ENCODE data around the gene TRIM65. TPM values are rescaled to one million over a fixed set of nuclear protein-coding genes. Genes with fewer than 3 reads are reported as not detected.

TRIM65 gene
- total RNA-seq, 1 donor from 2014 or later, result 24.7 TPM

- H3K4me3 ChIP-seq (ENCODE audit: low read depth, low read length), result no peak overlapping the region
- no peak for TF ChIP-seq CTCF (conservative IDR thresholded peaks at IDR 0.05; ENCODE audit: low read depth, low read length)
- DNase-seq (ENCODE audit: low read depth), result no peak
Measured at GRCh38 chr17:75880266-75880665, 16.5 kb downstream of the TRIM65 start.

- H3K4me3 ChIP-seq (ENCODE audit: low read depth, low read length), result peak within 1 kb of the TSS; percentile 66
- TF ChIP-seq CTCF (conservative IDR thresholded peaks at IDR 0.05; ENCODE audit: low read depth, low read length), result no peak
- no peak for DNase-seq (ENCODE audit: low read depth)
Measured at GRCh38 chr17:75878174-75878998, 18.4 kb downstream of the TRIM65 start, which contains the start of gene TRIM47. Gene TRIM47 (minus strand): TSS chr17:75878581. CDS start chr17:75878548, 33 bp downstream.

- H3K4me3 ChIP-seq (ENCODE audit: low read depth, low read length), result peak overlapping the region; percentile 66
- TF ChIP-seq CTCF (conservative IDR thresholded peaks at IDR 0.05; ENCODE audit: low read depth, low read length), result peak; percentile 42
- no peak for DNase-seq (ENCODE audit: low read depth)
Measured at GRCh38 chr17:75877752-75878173, 19.0 kb downstream of the TRIM65 start.

GRCh38 chr17:75876938-75877751, 19.6 kb downstream of the TRIM65 start:
- H3K4me3 ChIP-seq (ENCODE audit: low read depth, low read length), result peak overlapping the region; percentile 66
- no peak for TF ChIP-seq CTCF (conservative IDR thresholded peaks at IDR 0.05; ENCODE audit: low read depth, low read length)
- DNase-seq (ENCODE audit: low read depth), result peak; percentile 87

- peak overlapping the region; percentile 66 for H3K4me3 ChIP-seq (ENCODE audit: low read depth, low read length)
- TF ChIP-seq CTCF (conservative IDR thresholded peaks at IDR 0.05; ENCODE audit: low read depth, low read length), result peak; percentile 32
- DNase-seq (ENCODE audit: low read depth), result no peak
Measured at GRCh38 chr17:75876190-75876937, 20.4 kb downstream of the TRIM65 start.

GRCh38 chr17:75875940-75876189, 20.9 kb downstream of the TRIM65 start:
- no peak for TF ChIP-seq CTCF (conservative IDR thresholded peaks at IDR 0.05; ENCODE audit: low read depth, low read length)
- no peak for DNase-seq (ENCODE audit: low read depth)
- H3K4me3 ChIP-seq (ENCODE audit: low read depth, low read length), result peak overlapping the region; percentile 66
